Heart left ventricle (tissue), 13 donors: Measurements from ENCODE around the gene LDAF1.

Experiments
- CTCF ChIP-seq, 12 donors: fragments of 200-600 bp; sonication (generic) in 4 of 12; IDR thresholded peaks; one replicate each; pipeline versions ENCODE4 v1.5.0 to v1.8.0; 2018 to 2022; ENCODE audit warnings: antibody characterized with exemption in 12 of 12, mild to moderate bottlenecking in 5 of 12
- POLR2A ChIP-seq, 2 donors: fragments of 450-650 bp; IDR thresholded peaks; one replicate each; pipeline ENCODE4 v1.6.1; 2017; ENCODE audit warnings: antibody characterized with exemption in 2 of 2, mild to moderate bottlenecking in 2 of 2, moderate library complexity in 2 of 2
- donor health status: ischemic (EF 13 %, LVEDD 7.1; RV severe dilation, severe dysfunction).
- donor health status: DM: no; HTN: yes; CAD: no.
- donor health status: DM: no; HTN: no; CAD: no.
- donor health status: ischemic (EF 25% LVEDD 6.9; RV normal size, moderate dysfunction).
- donor health status: ischemic (EF 25% LVEDD 5.7; RV mildly dilated, moderate dysfunction).
- donor health status: ischemic (EF 35%, LVEDD 5.7; RV mildly dilated, moderate dysfunction).
- donor health status: nonischemic (EF 11% LVEDD 7.7; RV severe dilation, severe dysfunction).
- donor health status: DM: yes; HTN: yes; CAD: no.
- donor health status: PGD.
- donor health status: ischemic (EF 29% LVEDD 5.4; RV normal size, mild dysfunction).
- donor health status: nonischemic (EF 23%, LVEDD 6.1; RV moderate dilation, normal function).

GRCh38 chr16:21156767-21157467 lies 1.6 kb upstream of the LDAF1 start:
- TF ChIP-seq CTCF (IDR thresholded peaks at IDR 0.05) (peak; percentile 31 to 73 (median 64)), POLR2A (IDR thresholded peaks at IDR 0.05) (no peak)
